GM13977 (cell line): Measurements from ENCODE around the gene NR4A3.

Experiments used
- DNase-seq: peaks from one replicate; pipeline ENCODE4 v3.0.0; 2012; ENCODE audit warnings: low spot score
- CTCF ChIP-seq: IDR thresholded peaks from 2 replicates; pipeline ENCODE4 v1.5.1; 2012; ENCODE audit warnings: mild to moderate bottlenecking, control low read depth; ENCODE audit not compliant: insufficient read depth; ENCODE audit errors: extremely low read depth, missing control alignments
- in situ Hi-C: fragments of 300-500 bp; cut with MboI; formaldehyde crosslinking; loops from one replicate; pipeline ENCODE4 v1.12.0; 2022; ENCODE audit warnings: low sequenced_read_pairs, low pct_unique_long_range_greater_than_20kb, mixed read lengths, inconsistent platforms; ENCODE audit not compliant: unreplicated experiment

The NR4A3 gene

GRCh38 chr9:99811598-99812383, 9.9 kb upstream of the NR4A3 start:
- in situ Hi-C loops = loop anchor here (25.0 kb wide), 2 partner anchors 501 to 624 kb away; no protein-coding TSS in a partner anchor
- peak; percentile 40 for DNase-seq
- no peak for TF ChIP-seq CTCF

DNA sequence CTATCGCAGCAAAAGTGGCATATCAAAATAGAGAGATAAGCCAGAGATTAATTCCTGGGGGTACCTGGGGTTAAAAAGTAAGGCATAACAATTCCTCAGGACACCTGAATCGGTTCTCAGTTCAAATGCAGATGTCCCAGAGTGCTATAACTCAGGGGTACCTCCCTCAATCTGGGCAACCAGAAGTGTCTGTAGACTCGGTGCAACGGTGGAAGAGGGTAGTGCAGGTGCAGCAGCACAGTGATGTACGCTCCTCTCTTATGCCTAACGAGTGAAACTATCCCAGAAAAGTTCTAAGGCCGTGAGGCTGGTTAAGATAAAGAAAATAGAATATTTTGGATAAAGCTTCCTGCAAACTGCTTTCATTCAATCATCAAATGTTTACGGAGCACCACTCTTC, 7.9 kb upstream of the NR4A3 start:
- TF ChIP-seq CTCF = no peak
- DNase-seq = no peak
- in situ Hi-C loops = loop anchor here (25.0 kb wide), 2 partner anchors 499 to 626 kb away; no protein-coding TSS in a partner anchor

GRCh38 chr9:99814359-99814758, 7.3 kb upstream of the NR4A3 start:
- TF ChIP-seq CTCF = no peak
- DNase-seq = no peak
- in situ Hi-C loops = loop anchor here (25.0 kb wide), 2 partner anchors 498 to 627 kb away; no protein-coding TSS in a partner anchor

GRCh38 chr9:99816392-99816791, 5.3 kb upstream of the NR4A3 start:
- no peak for DNase-seq
- in situ Hi-C loops = loop anchor here (25.0 kb wide), 2 partner anchors 496 to 629 kb away; no protein-coding TSS in a partner anchor
- TF ChIP-seq CTCF = no peak

- TF ChIP-seq CTCF = no peak
- in situ Hi-C loops = loop anchor here (25.0 kb wide), 2 partner anchors 494 to 631 kb away; no protein-coding TSS in a partner anchor
- DNase-seq = no peak
Measured at GRCh38 chr9:99818500-99818899, 3.2 kb upstream of the NR4A3 start.

GRCh38 chr9:99819123-99819855, 2.4 kb upstream of the NR4A3 start:
- peak; percentile 89 for DNase-seq

More at GRCh38 chr9:99819123-99819855, 2.4 kb upstream of the NR4A3 start:
- in situ Hi-C loops = loop anchor here (25.0 kb wide), 2 partner anchors 493 to 632 kb away; no protein-coding TSS in a partner anchor
- no peak for TF ChIP-seq CTCF
